Keratinocyte (primary cell): ENCODE results near the gene B9D2. TPM values are rescaled to one million over a fixed set of nuclear protein-coding genes. Genes with fewer than 3 reads are reported as not detected.

Source experiments
- DNase-seq: peaks from one replicate; pipeline ENCODE4 v3.0.0-alpha.2; 2011; ENCODE audit warnings: low read depth, missing footprints, low spot score
- FAIRE-seq: peaks from 2 replicates; lab custom pipeline; 2011; peaks lifted over from hg19 to GRCh38; lab: Jason Lieb, UNC
- H2AFZ ChIP-seq: 2 replicates; pipeline ENCODE4 v1.6.0; 2012; ENCODE audit warnings: low read length, control low read depth, inconsistent platforms; ENCODE audit not compliant: control insufficient read depth
- H3K27ac ChIP-seq: 2 replicates; pipeline ENCODE4 v1.5.1; 2011; ENCODE audit warnings: low read length; ENCODE audit not compliant: control insufficient read depth, insufficient read depth
- H3K27me3 ChIP-seq: 3 replicates; pipeline ENCODE4 v1.6.0; 2011; ENCODE audit warnings: low read length; ENCODE audit not compliant: control insufficient read depth, insufficient read depth; ENCODE audit errors: extremely low read depth
- H3K36me3 ChIP-seq, 2 experiments: 2 replicates in 1 of 2; 3 replicates in 1 of 2; pipeline ENCODE4 v1.5.1; 2011; ENCODE audit warnings: low read length in 2 of 2, mild to moderate bottlenecking in 1 of 2; ENCODE audit not compliant: control insufficient read depth in 2 of 2, insufficient read depth in 2 of 2; ENCODE audit errors: extremely low read depth in 1 of 2
- H3K4me1 ChIP-seq: 3 replicates; pipeline ENCODE4 v1.5.1; 2011; ENCODE audit warnings: low read length; ENCODE audit not compliant: control insufficient read depth, insufficient read depth; ENCODE audit errors: extremely low read depth
- H3K4me2 ChIP-seq: 3 replicates; pipeline ENCODE4 v1.6.0; 2011; ENCODE audit warnings: low read depth, low read length; ENCODE audit not compliant: control insufficient read depth, insufficient read depth; ENCODE audit errors: extremely low read depth
- H3K4me3 ChIP-seq, 3 experiments: fragments of 200-600 bp in 1 of 3; sonication (generic) in 1 of 3; 2 replicates in 2 of 3; 3 replicates in 1 of 3; pipeline ENCODE4 v1.5.1; 2011 to 2016; ENCODE audit warnings: low read length in 3 of 3, mild to moderate bottlenecking in 3 of 3, control low read depth in 2 of 3, inconsistent platforms in 1 of 3, low read depth in 1 of 3, mixed read lengths in 1 of 3, mixed run types in 1 of 3, moderate library complexity in 1 of 3; ENCODE audit not compliant: control insufficient read depth in 2 of 3, insufficient read depth in 2 of 3; ENCODE audit errors: extremely low read depth in 1 of 3
- H3K79me2 ChIP-seq: 2 replicates; pipeline ENCODE4 v1.6.0; 2012; ENCODE audit warnings: low read length; ENCODE audit not compliant: control insufficient read depth, insufficient read depth
- H3K9ac ChIP-seq: 3 replicates; pipeline ENCODE4 v1.6.0; 2011; ENCODE audit warnings: low read length; ENCODE audit not compliant: control insufficient read depth, insufficient read depth; ENCODE audit errors: extremely low read depth
- H3K9me1 ChIP-seq: 3 replicates; pipeline ENCODE4 v1.6.0; 2011; ENCODE audit warnings: low read length; ENCODE audit not compliant: control insufficient read depth, insufficient read depth; ENCODE audit errors: extremely low read depth
- H3K9me3 ChIP-seq: 2 replicates; pipeline ENCODE4 v1.5.1; 2012; ENCODE audit warnings: low read depth, low read length; ENCODE audit not compliant: control insufficient read depth
- H4K20me1 ChIP-seq: 3 replicates; pipeline ENCODE4 v1.6.0; 2011; ENCODE audit warnings: low read length; ENCODE audit not compliant: control insufficient read depth, insufficient read depth; ENCODE audit errors: extremely low read depth
- EZH2 ChIP-seq: IDR thresholded peaks from one replicate; pipeline ENCODE4 v1.6.1; 2012; ENCODE audit warnings: inconsistent platforms, mild to moderate bottlenecking, low read length, moderate library complexity
- dilution Hi-C: fragments of 300-500 bp; cut with MboI; formaldehyde crosslinking; loops from one replicate; pipeline ENCODE4 v1.7.0; 2020; ENCODE audit warnings: low sequenced_read_pairs; ENCODE audit not compliant: extremely low pct_ligation_motif_present
- polyA plus RNA-seq, 5 experiments: library from polyadenylated mRNA; depleted of rRNA in 3 of 5; stranded (reverse) in 3 of 5; stranded (forward) in 1 of 5; unstranded in 1 of 5; fragments of >200 nt; gene quantifications; 1 replicate in 1 of 5; 2 replicates in 3 of 5; 3 replicates in 1 of 5; pipeline versions ENCODE4 v1.2.1 to v1.2.3, GENCODE V29; 2011 to 2012; ENCODE audit warnings: missing spikeins in 2 of 5, low read depth in 1 of 5, low replicate concordance in 1 of 5
- TF ChIP-seq, protein P1 (sequence below), 3 experiments: IDR thresholded peaks in 1 of 3; conservative IDR thresholded peaks in 1 of 3; optimal IDR thresholded peaks in 1 of 3; 2 replicates in 2 of 3; 3 replicates in 1 of 3; pipeline versions ENCODE3 to v1.5.1; 2011; ENCODE audit warnings: low read length in 3 of 3, mild to moderate bottlenecking in 3 of 3, moderate library complexity in 2 of 3, control low read depth in 1 of 3, inconsistent platforms in 1 of 3; ENCODE audit not compliant: insufficient read depth in 2 of 3; ENCODE audit errors: extremely low read depth in 1 of 3

B9D2 gene
- polyA plus RNA-seq, 1 donor (not counting 4 experiments of a cell fraction or from before 2014, with no cell fraction given): 2.8 TPM

DNA sequence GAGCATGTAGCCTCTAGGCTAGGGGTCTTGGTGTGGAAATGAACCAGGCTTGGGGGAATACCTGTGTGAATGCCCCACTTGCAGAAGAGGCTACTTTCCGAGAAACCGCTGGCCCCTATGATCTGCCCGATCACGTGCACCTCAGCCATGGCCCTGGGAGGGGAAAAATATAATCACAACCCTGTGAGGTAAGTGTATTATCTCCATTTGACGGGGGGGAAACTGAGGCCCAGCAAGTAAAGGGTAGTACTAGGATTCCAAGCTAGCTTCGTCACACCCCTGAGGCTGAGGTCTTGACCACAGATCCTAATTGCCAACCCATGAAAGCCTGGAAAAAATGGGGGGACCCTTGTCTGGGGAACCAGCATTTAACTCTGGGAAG is 587 bp downstream of the B9D2 start:
- Histone ChIP-seq H3K4me3 (peak overlapping the region; percentile 70 to 88 (median 74)), H3K9me3 (no peaks in the 10 kb centered on the region), H3K9ac (peak overlapping the region; percentile 91), H4K20me1 (no peaks in the 10 kb centered on the region), H3K27me3 (no peaks in the 10 kb centered on the region), H3K4me1 (peaks cover 26% of the 10 kb centered on the region), H3K27ac (peak overlapping the region; percentile 82), H3K79me2 (peaks cover 10% of the 10 kb centered on the region), H3K36me3 (no peaks in the 10 kb centered on the region), H3K9me1 (peaks cover 2% of the 10 kb centered on the region), H3K4me2 (peak overlapping the region; percentile 82), H2AFZ (peak overlapping the region; percentile 44)
- DNase-seq: no peak
- dilution Hi-C loops: no loop called here
- FAIRE-seq: no peak
- TF ChIP-seq EZH2: no peak
- TF ChIP-seq, protein P1, sequence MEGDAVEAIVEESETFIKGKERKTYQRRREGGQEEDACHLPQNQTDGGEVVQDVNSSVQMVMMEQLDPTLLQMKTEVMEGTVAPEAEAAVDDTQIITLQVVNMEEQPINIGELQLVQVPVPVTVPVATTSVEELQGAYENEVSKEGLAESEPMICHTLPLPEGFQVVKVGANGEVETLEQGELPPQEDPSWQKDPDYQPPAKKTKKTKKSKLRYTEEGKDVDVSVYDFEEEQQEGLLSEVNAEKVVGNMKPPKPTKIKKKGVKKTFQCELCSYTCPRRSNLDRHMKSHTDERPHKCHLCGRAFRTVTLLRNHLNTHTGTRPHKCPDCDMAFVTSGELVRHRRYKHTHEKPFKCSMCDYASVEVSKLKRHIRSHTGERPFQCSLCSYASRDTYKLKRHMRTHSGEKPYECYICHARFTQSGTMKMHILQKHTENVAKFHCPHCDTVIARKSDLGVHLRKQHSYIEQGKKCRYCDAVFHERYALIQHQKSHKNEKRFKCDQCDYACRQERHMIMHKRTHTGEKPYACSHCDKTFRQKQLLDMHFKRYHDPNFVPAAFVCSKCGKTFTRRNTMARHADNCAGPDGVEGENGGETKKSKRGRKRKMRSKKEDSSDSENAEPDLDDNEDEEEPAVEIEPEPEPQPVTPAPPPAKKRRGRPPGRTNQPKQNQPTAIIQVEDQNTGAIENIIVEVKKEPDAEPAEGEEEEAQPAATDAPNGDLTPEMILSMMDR (optimal IDR thresholded peaks at IDR 0.05 in 1 of 3, IDR thresholded peaks at IDR 0.05 in 1 of 3, conservative IDR thresholded peaks at IDR 0.05 in 1 of 3; ENCODE audit: extremely low read depth in 1 of 3, insufficient read depth in 2 of 3, low read length in 3 of 3): no peak

DNA sequence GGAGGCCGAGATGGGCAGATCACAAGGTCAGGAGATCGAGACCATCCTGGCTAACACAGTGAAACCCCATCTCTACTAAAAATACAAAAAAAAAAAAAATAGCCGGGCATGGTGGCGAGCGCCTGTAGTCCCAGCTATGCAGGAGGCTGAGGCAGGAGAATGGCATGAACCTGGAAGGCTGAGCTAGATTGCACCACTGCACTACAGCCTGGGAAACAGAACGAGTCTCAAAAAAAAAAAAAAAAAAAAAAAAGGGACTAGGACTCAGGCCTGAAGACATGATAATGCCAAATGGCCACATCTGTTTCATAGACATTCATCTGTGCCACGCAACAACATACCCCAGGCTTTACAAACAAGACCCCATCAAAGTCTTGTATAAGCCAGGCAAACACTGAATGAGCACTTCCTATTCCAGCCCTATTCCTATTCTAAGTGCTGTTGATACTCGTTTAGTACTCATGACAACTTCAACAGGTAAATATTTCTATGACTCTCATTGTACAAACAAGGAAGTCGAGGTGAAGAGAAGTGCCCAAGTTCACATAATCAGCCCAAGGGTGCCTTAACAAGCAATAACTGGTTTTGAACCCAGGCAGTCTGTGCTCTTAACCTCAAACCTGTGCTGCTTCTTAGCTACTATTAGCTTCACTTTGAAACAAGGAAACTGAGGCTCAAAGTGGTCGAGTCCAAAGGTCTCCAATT is 1.7 kb downstream of the B9D2 start:
- dilution Hi-C loops: no loop called here
- peak overlapping the region; percentile 8 for H3K4me2 ChIP-seq
- peaks cover 21% of the 10 kb centered on the region for H3K4me1 ChIP-seq
- H3K9me1 ChIP-seq: peaks cover 2% of the 10 kb centered on the region
- FAIRE-seq (no peak), DNase-seq (no peak)
- H3K9ac ChIP-seq: no peak overlapping the region
- H3K27ac ChIP-seq: peak overlapping the region; percentile 26
- no peaks in the 10 kb centered on the region for H4K20me1 ChIP-seq
- H2AFZ ChIP-seq: no peak overlapping the region
- peaks cover 10% of the 10 kb centered on the region for H3K79me2 ChIP-seq
- TF ChIP-seq EZH2: no peak
- TF ChIP-seq, protein P1 (optimal IDR thresholded peaks at IDR 0.05 in 1 of 3, IDR thresholded peaks at IDR 0.05 in 1 of 3, conservative IDR thresholded peaks at IDR 0.05 in 1 of 3; ENCODE audit: extremely low read depth in 1 of 3, insufficient read depth in 2 of 3, low read length in 3 of 3): no peak
- no peak overlapping the region for H3K4me3 ChIP-seq
- H3K9me3 ChIP-seq: no peaks in the 10 kb centered on the region
- H3K36me3 ChIP-seq: no peaks in the 10 kb centered on the region
- H3K27me3 ChIP-seq: no peaks in the 10 kb centered on the region
